A673 (cell line): Measurements from ENCODE around the gene SLC8A3. TPM values are rescaled to one million over a fixed set of nuclear protein-coding genes. Genes with fewer than 3 reads are reported as not detected.

Experiments used
- BruUV-seq: library from RNA; stranded (reverse); fragments of 400-500 nt; replicated peaks from 2 replicates; lab custom pipeline; 2021; lab: Mats Ljungman, UMichigan
- CTCF ChIA-PET: fragments of 300-600 bp; sonication (Branson Sonifier 250); formaldehyde crosslinking; loops from one replicate; lab custom pipeline; 2022; ENCODE audit warnings: antibody characterized with exemption; lab: Charles Lee
- POLR2A ChIA-PET: fragments of 300-600 bp; sonication (Branson Sonifier 250); formaldehyde crosslinking; loops from one replicate; lab custom pipeline; 2022; ENCODE audit warnings: antibody characterized with exemption; ENCODE audit not compliant: low non-redundant PET; lab: Charles Lee
- DNase-seq: peaks from one replicate; pipeline ENCODE4 v3.0.0-alpha.2; 2015; ENCODE audit warnings: low spot score
- H3K27ac ChIP-seq: fragments of 200-600 bp; sonication (generic); 2 replicates; pipeline ENCODE4 v1.5.1; 2016; ENCODE audit warnings: mixed run types, low read depth, mild to moderate bottlenecking, mixed read lengths, antibody characterized with exemption, low read length; ENCODE audit not compliant: poor library complexity, severe bottlenecking
- H3K27me3 ChIP-seq: fragments of 200-600 bp; sonication (generic); replicated peaks from 2 replicates; pipeline ENCODE4 v1.6.1; 2017; ENCODE audit warnings: mixed run types, low read depth, mild to moderate bottlenecking, mixed read lengths, antibody characterized with exemption, low read length; ENCODE audit not compliant: insufficient read depth, poor library complexity
- H3K36me3 ChIP-seq: fragments of 200-600 bp; sonication (generic); 2 replicates; pipeline ENCODE4 v1.6.1; 2016; ENCODE audit warnings: mixed run types, mild to moderate bottlenecking, mixed read lengths, antibody characterized with exemption, low read length; ENCODE audit not compliant: insufficient read depth, poor library complexity, severe bottlenecking
- H3K4me1 ChIP-seq: fragments of 200-600 bp; sonication (generic); 2 replicates; pipeline ENCODE4 v1.6.1; 2017; ENCODE audit warnings: mixed run types, mild to moderate bottlenecking, mixed read lengths, antibody characterized with exemption, low read length; ENCODE audit not compliant: insufficient read depth, poor library complexity, severe bottlenecking
- H3K4me3 ChIP-seq: fragments of 200-600 bp; sonication (generic); 2 replicates; pipeline ENCODE4 v1.5.1; 2016; ENCODE audit warnings: low read depth, mixed run types, mild to moderate bottlenecking, mixed read lengths, low read length; ENCODE audit not compliant: poor library complexity, severe bottlenecking
- H3K9me3 ChIP-seq: fragments of 200-600 bp; sonication (generic); 2 replicates; pipeline ENCODE4 v1.6.1; 2016; ENCODE audit warnings: mixed run types, low read depth, mild to moderate bottlenecking, mixed read lengths, antibody characterized with exemption, low read length; ENCODE audit not compliant: poor library complexity, severe bottlenecking
- EZH2 ChIP-seq: fragments of 200-600 bp; sonication (generic); IDR thresholded peaks from 2 replicates; pipeline ENCODE4 v1.6.1; 2017; ENCODE audit warnings: borderline replicate concordance, low read depth, mild to moderate bottlenecking, mixed read lengths, antibody characterized with exemption, low read length; ENCODE audit not compliant: poor library complexity, severe bottlenecking
- intact Hi-C: fragments of 100-400 bp; cut with micrococcal nuclease; formaldehyde crosslinking; loops from one replicate; pipeline ENCODE4 v1.10.0; 2022; ENCODE audit not compliant: unreplicated experiment
- total RNA-seq: library from RNA; stranded (reverse); gene quantifications from 2 replicates; pipeline ENCODE4 v1.2.3, GENCODE V29; 2021
- TF ChIP-seq, protein P1 (sequence below): fragments of 300-800, 200-600 bp; sonication (generic); conservative IDR thresholded peaks from 2 replicates; pipeline ENCODE4 v1.5.1; 2017; ENCODE audit warnings: low read depth, mild to moderate bottlenecking, antibody characterized with exemption, low read length, moderate library complexity, mixed read lengths

SLC8A3 gene
- total RNA-seq, 1 experiment from 2014 or later, result not detected

DNA sequence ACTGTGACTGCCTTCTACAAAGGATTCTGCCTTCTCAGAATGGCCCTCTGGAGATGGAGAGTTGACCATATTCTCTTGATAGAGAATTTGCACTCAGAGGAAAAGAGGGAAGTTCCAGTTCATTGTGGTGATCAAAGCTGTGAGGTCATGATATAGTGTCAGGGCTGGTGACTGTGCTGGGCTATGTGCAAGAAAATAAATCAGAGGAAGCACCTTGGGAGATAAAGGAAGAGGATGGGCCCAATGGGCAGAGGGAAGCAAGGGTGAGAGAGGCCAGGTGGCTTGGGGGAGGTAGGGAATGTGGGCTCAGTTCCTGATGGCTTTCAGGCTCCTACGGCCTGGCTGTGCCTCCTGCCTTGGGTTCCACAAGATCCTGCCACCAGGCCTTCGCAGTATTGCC, 145.8 kb downstream of the SLC8A3 start:
- intact Hi-C loops, result no loop called here
- POLR2A ChIA-PET, result no interaction called here
- H3K4me3 ChIP-seq, result no peak overlapping the region

DNA sequence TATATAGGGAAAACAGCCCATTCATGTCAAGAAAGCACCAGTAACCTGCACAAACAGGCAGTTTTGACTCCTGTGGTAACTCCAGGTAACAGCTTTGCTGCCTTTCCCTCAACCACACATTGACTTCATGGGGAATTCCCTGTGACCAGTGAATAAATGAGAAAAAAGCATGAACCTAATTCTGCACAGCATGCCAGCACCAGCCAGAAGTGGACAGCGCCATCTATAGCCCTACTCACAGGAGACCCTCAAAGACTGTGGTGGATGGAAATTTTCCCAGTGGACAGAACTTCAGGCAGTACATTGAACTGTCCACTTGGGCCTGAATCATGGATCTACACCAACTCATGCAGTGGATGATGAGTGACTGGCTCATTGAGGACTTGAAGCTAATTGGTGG, 152.1 kb downstream of the SLC8A3 start:
- TF ChIP-seq, protein P1, sequence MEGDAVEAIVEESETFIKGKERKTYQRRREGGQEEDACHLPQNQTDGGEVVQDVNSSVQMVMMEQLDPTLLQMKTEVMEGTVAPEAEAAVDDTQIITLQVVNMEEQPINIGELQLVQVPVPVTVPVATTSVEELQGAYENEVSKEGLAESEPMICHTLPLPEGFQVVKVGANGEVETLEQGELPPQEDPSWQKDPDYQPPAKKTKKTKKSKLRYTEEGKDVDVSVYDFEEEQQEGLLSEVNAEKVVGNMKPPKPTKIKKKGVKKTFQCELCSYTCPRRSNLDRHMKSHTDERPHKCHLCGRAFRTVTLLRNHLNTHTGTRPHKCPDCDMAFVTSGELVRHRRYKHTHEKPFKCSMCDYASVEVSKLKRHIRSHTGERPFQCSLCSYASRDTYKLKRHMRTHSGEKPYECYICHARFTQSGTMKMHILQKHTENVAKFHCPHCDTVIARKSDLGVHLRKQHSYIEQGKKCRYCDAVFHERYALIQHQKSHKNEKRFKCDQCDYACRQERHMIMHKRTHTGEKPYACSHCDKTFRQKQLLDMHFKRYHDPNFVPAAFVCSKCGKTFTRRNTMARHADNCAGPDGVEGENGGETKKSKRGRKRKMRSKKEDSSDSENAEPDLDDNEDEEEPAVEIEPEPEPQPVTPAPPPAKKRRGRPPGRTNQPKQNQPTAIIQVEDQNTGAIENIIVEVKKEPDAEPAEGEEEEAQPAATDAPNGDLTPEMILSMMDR, result 0 out of 2 replicates have a peak, but pooled peaks have one; percentile 31
- TF ChIP-seq EZH2, result no peak
- H3K36me3 ChIP-seq, result no peaks in the 10 kb centered on the region
- peaks cover 5% of the 10 kb centered on the region for H3K27me3 ChIP-seq
- H3K4me1 ChIP-seq, result no peaks in the 10 kb centered on the region
- H3K4me3 ChIP-seq, result no peak overlapping the region
- ChIA-PET POLR2A (no interaction called here), CTCF (no interaction called here)
- no peak for DNase-seq
- H3K27ac ChIP-seq, result no peak overlapping the region
- no TSS peak for BruUV-seq
- no peaks in the 10 kb centered on the region for H3K9me3 ChIP-seq
- intact Hi-C loops, result no loop called here

More for the DNA sequence above, 145.8 kb downstream of the SLC8A3 start:
- BruUV-seq, result no TSS peak
- no peak for DNase-seq
- CTCF ChIA-PET, result no interaction called here
- H3K9me3 ChIP-seq, result no peaks in the 10 kb centered on the region
- H3K4me1 ChIP-seq, result no peaks in the 10 kb centered on the region
- peaks cover 43% of the 10 kb centered on the region for H3K27me3 ChIP-seq
- TF ChIP-seq, protein P1, result no peak
- TF ChIP-seq EZH2, result no peak
- no peak overlapping the region for H3K27ac ChIP-seq
- H3K36me3 ChIP-seq, result no peaks in the 10 kb centered on the region

DNA sequence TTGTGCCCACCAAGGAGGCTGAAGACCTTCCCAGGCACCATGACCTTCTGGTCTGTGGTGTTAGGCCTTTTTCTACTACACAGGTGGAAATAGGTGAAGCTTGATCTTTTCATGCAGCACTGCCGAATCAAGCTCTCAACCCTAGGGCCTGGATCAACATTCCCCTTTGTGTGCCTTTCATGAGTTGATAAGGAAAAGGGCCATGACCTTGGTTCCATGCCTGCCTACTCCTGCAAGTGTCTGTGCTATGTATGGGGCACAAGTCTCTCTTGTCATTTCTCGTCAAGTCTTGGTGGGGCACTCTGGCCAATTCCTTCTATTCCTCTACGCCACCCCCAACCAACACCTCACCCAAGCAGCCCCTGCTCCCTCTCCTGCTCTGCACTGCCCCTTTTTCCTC, 154.5 kb downstream of the SLC8A3 start:
- no peaks in the 10 kb centered on the region for H3K4me1 ChIP-seq
- TF ChIP-seq, protein P1, result no peak
- H3K27ac ChIP-seq, result no peak overlapping the region
- DNase-seq, result no peak
- peaks cover under 1% of the 10 kb centered on the region for H3K27me3 ChIP-seq
- H3K9me3 ChIP-seq, result no peaks in the 10 kb centered on the region
- intact Hi-C loops, result no loop called here
- no peak overlapping the region for H3K4me3 ChIP-seq
- CTCF ChIA-PET, result no interaction called here
- no TSS peak for BruUV-seq
- POLR2A ChIA-PET, result no interaction called here
- H3K36me3 ChIP-seq, result no peaks in the 10 kb centered on the region
